Peyer's patch (tissue), 4 donors: ENCODE data around the gene RTP3.

ENCODE experiments used
- POLR2A ChIP-seq, 2 donors: fragments of 450-650 bp; IDR thresholded peaks; one replicate each; pipeline ENCODE4 v1.5.1; 2017; ENCODE audit warnings: antibody characterized with exemption in 2 of 2, mild to moderate bottlenecking in 2 of 2, moderate library complexity in 2 of 2
- TF ChIP-seq, protein P1 (sequence below), 6 experiments: fragments of 450-650 bp in 4 of 6; fragments of 200-600 bp in 2 of 6; sonication (generic) in 1 of 6; IDR thresholded peaks; one replicate each; pipeline ENCODE4 v1.5.1; 2017 to 2019; ENCODE audit warnings: antibody characterized with exemption in 6 of 6, mild to moderate bottlenecking in 3 of 6, moderate library complexity in 1 of 6

DNA sequence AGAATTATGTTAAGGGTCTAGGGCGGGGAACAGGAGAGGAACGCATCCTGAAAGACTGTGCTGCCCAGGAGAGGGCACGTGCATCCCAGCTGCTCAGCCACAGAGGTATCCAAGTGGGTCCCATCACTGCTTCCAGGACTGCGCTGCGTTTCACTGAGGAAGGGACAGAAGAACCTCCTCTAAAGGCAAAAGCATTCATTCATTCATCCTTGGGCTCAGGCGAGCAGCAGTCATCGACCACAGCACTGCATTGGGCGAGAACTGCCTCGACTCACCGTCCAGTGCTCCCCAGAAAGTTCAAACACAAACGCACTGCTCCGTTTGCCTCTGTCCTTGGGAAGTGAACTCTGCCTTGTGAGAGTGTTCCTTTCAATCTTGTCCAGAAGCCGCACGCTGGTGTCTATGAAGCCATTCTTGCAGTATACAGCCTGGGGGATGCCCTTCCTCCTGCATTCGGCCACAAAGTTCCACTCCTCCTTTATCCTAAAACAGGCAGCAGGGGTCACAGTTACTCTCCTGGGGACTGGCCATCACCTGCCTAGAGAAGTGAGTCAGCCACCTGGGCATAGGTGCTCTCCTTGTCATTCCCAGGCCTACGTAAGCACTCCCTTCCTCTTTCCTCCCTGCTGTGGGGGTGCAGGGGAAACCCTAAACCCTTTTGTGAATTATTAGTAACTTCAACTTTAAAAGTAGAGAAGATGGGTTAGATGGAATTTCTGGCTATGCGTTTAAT is 47.2 kb downstream of the RTP3 start:
- TF ChIP-seq, protein P1, sequence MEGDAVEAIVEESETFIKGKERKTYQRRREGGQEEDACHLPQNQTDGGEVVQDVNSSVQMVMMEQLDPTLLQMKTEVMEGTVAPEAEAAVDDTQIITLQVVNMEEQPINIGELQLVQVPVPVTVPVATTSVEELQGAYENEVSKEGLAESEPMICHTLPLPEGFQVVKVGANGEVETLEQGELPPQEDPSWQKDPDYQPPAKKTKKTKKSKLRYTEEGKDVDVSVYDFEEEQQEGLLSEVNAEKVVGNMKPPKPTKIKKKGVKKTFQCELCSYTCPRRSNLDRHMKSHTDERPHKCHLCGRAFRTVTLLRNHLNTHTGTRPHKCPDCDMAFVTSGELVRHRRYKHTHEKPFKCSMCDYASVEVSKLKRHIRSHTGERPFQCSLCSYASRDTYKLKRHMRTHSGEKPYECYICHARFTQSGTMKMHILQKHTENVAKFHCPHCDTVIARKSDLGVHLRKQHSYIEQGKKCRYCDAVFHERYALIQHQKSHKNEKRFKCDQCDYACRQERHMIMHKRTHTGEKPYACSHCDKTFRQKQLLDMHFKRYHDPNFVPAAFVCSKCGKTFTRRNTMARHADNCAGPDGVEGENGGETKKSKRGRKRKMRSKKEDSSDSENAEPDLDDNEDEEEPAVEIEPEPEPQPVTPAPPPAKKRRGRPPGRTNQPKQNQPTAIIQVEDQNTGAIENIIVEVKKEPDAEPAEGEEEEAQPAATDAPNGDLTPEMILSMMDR (IDR thresholded peaks at IDR 0.05): no peak
- TF ChIP-seq POLR2A (IDR thresholded peaks at IDR 0.05): no peak
